Stomach (tissue), 9 donors: ENCODE measurements around the gene OXSM. TPM values are rescaled to one million over a fixed set of nuclear protein-coding genes. Genes with fewer than 3 reads are reported as not detected.

Experiments
- DNase-seq, 2 donors: peaks; one replicate each; pipeline versions ENCODE4 v3.0.0 to v3.0.0-alpha.2; 2013 to 2019
- H3K27ac ChIP-seq, 5 donors: fragments of 200-600 bp in 4 of 5; sonication (generic) in 4 of 5; one replicate each; pipeline ENCODE4 v1.5.1; 2013 to 2019; ENCODE audit warnings: mild to moderate bottlenecking in 1 of 5, moderate library complexity in 1 of 5
- H3K27me3 ChIP-seq, 3 donors: fragments of 200-600 bp; sonication (generic); one replicate each; pipeline ENCODE4 v1.5.1; 2017 to 2019; ENCODE audit warnings: mixed run types in 1 of 3
- H3K36me3 ChIP-seq, 4 donors: fragments of 200-600 bp; sonication (generic); 1 replicate in 3 of 4; 2 replicates in 1 of 4; pipeline ENCODE4 v1.5.1; 2016 to 2019
- H3K4me1 ChIP-seq, 4 donors: fragments of 200-600 bp; sonication (generic); one replicate each; pipeline ENCODE4 v1.5.1; 2016 to 2019
- H3K4me3 ChIP-seq, 4 donors: fragments of 200-600 bp; sonication (generic) in 3 of 4; one replicate each; pipeline ENCODE4 v1.5.1; 2016 to 2019; ENCODE audit warnings: mild to moderate bottlenecking in 1 of 4
- H3K9me3 ChIP-seq, 4 donors: fragments of 200-600 bp; sonication (generic); one replicate each; pipeline ENCODE4 v1.5.1; 2016 to 2019
- EP300 ChIP-seq: sonication (generic); formaldehyde crosslinking; IDR thresholded peaks from one replicate; pipeline ENCODE4 v1.6.1; 2017; ENCODE audit warnings: antibody characterized with exemption
- POLR2A ChIP-seq, 4 donors: fragments of 450-650 bp; IDR thresholded peaks; one replicate each; pipeline ENCODE4 v1.6.1; 2016; ENCODE audit warnings: antibody characterized with exemption in 4 of 4, control low read depth in 2 of 4, mild to moderate bottlenecking in 1 of 4, moderate library complexity in 1 of 4
- POLR2AphosphoS5 ChIP-seq, 3 donors: sonication (generic); formaldehyde crosslinking; IDR thresholded peaks; one replicate each; pipeline ENCODE4 v1.6.1; 2016; ENCODE audit warnings: antibody characterized with exemption in 3 of 3
- WGBS, 5 donors: extraction: QIAGEN DNeasy Blood & Tissue Kit in 3 of 5; methylation state at CpG; one replicate each; pipeline versions ENCODE4 v1.1.5 to v1.1.7; 2013 to 2018; 5-methylcytosine and 5-hydroxymethylcytosine counted together
- intact Hi-C: fragments of 100-400 bp; cut with DNase I; formaldehyde crosslinking; loops from one replicate; pipeline ENCODE4 v1.15.1; 2023; ENCODE audit warnings: low total_unique reads
- polyA plus RNA-seq, 3 donors: library from polyadenylated mRNA; stranded (reverse); fragments of 200-250 nt; gene quantifications; one replicate each; pipeline ENCODE4 v1.2.3, GENCODE V29; 2013
- total RNA-seq, 5 donors: library from RNA; depleted of rRNA; stranded (reverse); fragments of >200 nt; gene quantifications; one replicate each; pipeline versions ENCODE4 v1.1.0 to v1.2.3, GENCODE V29; 2014 to 2016
- TF ChIP-seq, protein P1 (sequence below), 7 experiments: fragments of 450-650 bp in 4 of 7; fragments of 200-600 bp in 3 of 7; sonication (generic) in 3 of 7; IDR thresholded peaks; one replicate each; pipeline ENCODE4 v1.5.1; 2016 to 2019; ENCODE audit warnings: antibody characterized with exemption in 7 of 7, control low read depth in 2 of 7, mild to moderate bottlenecking in 1 of 7
- donor health status: healthy with polysubstance abuse.
- donor health status: Bipolar disorder and iron deficiency.
- donor health status: healthy.

OXSM gene
- total and polyA plus RNA-seq, 8 donors, result 0.58 to 89.3 (median 8.8) TPM; not detected in 1

- TF ChIP-seq, protein P1, sequence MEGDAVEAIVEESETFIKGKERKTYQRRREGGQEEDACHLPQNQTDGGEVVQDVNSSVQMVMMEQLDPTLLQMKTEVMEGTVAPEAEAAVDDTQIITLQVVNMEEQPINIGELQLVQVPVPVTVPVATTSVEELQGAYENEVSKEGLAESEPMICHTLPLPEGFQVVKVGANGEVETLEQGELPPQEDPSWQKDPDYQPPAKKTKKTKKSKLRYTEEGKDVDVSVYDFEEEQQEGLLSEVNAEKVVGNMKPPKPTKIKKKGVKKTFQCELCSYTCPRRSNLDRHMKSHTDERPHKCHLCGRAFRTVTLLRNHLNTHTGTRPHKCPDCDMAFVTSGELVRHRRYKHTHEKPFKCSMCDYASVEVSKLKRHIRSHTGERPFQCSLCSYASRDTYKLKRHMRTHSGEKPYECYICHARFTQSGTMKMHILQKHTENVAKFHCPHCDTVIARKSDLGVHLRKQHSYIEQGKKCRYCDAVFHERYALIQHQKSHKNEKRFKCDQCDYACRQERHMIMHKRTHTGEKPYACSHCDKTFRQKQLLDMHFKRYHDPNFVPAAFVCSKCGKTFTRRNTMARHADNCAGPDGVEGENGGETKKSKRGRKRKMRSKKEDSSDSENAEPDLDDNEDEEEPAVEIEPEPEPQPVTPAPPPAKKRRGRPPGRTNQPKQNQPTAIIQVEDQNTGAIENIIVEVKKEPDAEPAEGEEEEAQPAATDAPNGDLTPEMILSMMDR (IDR thresholded peaks at IDR 0.05), result no peak
- TF ChIP-seq POLR2AphosphoS5 (IDR thresholded peaks at IDR 0.05), result no peak
- no peak for TF ChIP-seq EP300
- no peak for TF ChIP-seq POLR2A (IDR thresholded peaks at IDR 0.05)
- no peak for DNase-seq
- no peak overlapping the region for H3K27ac ChIP-seq
- no peak overlapping the region for H3K4me3 ChIP-seq
- no peaks in the 10 kb centered on the region for H3K9me3 ChIP-seq
- H3K4me1 ChIP-seq, result no peaks in the 10 kb centered on the region
- H3K27me3 ChIP-seq, result no peaks in the 10 kb centered on the region
- peaks cover 24 to 70% (median 69%) of the 10 kb centered on the region in 4 donors for H3K36me3 ChIP-seq
- WGBS, 5 donors, result 79 to 94% (median 81%) methylated on average over 6 of the region's 6 CpGs
- intact Hi-C loops, result no loop called here
Measured at GRCh38 chr3:25749031-25749581, 40.8 kb upstream of the OXSM start.

GRCh38 chr3:25751048-25751447 lies 38.8 kb upstream of the OXSM start:
- Histone ChIP-seq H3K27ac (no peak overlapping the region), H3K36me3 (peaks cover 24 to 67% (median 56%) of the 10 kb centered on the region in 4 donors), H3K9me3 (no peaks in the 10 kb centered on the region), H3K4me1 (no peaks in the 10 kb centered on the region), H3K4me3 (no peak overlapping the region), H3K27me3 (no peaks in the 10 kb centered on the region)
- TF ChIP-seq, protein P1 (IDR thresholded peaks at IDR 0.05), result no peak
- TF ChIP-seq POLR2AphosphoS5 (IDR thresholded peaks at IDR 0.05), result no peak
- no peak for TF ChIP-seq EP300
- TF ChIP-seq POLR2A (IDR thresholded peaks at IDR 0.05), result no peak
- DNase-seq, result no peak
- WGBS, 5 donors, result 90 to 98% (median 95%) methylated on average over 3 of the region's 3 CpGs
- intact Hi-C loops, result no loop called here

DNA sequence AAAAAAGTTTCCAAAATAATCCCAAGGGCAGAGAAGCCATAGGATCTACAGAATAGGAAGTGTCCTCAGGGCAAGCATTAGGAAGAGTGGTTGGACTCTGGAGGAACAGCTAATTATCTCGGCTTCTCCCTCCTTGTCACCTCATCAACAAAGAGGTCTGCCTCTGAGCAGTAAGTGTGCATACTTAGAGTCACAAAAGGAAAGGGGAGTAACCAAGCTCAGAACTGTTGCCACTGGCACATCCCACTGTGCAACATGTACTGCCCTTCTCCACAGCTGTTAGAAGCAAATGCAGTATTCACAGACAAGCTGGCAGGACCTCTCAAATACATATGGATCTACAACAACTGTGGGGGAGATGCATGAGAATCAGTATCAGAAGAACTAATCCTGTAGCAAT lies 38.2 kb upstream of the OXSM start:
- TF ChIP-seq EP300 (no peak), POLR2AphosphoS5 (IDR thresholded peaks at IDR 0.05) (no peak), POLR2A (IDR thresholded peaks at IDR 0.05) (no peak)
- TF ChIP-seq, protein P1 (IDR thresholded peaks at IDR 0.05), result no peak
- 74 to 100% (median 95%) methylated on average over 1 of the region's 1 CpG for WGBS, 5 donors
- Histone ChIP-seq H3K36me3 (peaks cover 21 to 61% (median 54%) of the 10 kb centered on the region in 4 donors), H3K27me3 (no peaks in the 10 kb centered on the region), H3K4me3 (no peak overlapping the region), H3K27ac (no peak overlapping the region), H3K4me1 (no peaks in the 10 kb centered on the region), H3K9me3 (no peaks in the 10 kb centered on the region)
- intact Hi-C loops, result no loop called here
- DNase-seq, result no peak

DNA sequence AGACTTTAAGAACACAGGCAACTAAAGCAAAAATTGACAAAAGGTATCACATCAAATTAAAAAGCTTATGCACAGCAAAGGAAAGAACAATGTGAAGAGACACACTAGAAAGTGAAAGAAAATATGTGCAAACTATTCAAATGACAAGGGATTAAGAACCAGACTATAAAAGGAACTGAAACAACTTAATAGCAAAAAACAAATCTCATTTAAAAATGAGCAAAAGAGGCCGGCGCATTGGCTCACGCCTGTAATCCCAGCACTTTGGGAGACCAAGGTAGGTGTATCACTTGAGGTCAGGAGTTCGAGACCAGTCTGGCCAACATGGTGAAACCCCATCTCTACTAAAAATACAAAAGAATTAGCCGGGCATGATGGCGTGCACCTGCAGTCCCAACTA lies 21.0 kb upstream of the OXSM start:
- Histone ChIP-seq H3K4me1 (no peaks in the 10 kb centered on the region), H3K36me3 (peaks cover under 1 to 43% (median 31%) of the 10 kb centered on the region in 4 donors), H3K27ac (peak overlapping the region in 1 of 5 donors; percentile 14), H3K9me3 (no peaks in the 10 kb centered on the region), H3K27me3 (no peaks in the 10 kb centered on the region), H3K4me3 (no peak overlapping the region)
- no peak for DNase-seq
- intact Hi-C loops, result no loop called here
- WGBS, 5 donors, result 91 to 97% (median 94%) methylated on average over 6 of the region's 6 CpGs
- TF ChIP-seq EP300, result no peak

DNA sequence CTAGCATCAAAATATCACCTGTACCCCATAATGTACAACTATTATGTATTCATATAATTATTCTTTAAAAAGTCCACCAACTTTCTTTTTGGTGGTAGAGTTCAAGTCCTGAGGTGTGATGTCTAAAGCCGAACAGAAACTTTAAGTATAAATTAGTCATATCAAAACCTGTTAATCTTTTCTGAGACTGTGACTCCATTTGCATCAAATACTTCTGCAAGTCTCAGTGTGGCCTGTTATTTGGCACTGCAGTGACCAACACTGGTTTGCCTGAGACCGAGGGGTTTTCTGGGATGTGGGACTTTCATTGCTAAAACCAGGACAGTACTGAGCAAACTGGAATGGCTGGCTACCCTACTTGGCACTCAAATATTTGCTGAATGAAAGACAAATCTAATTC lies 14.0 kb upstream of the OXSM start:
- H3K36me3 ChIP-seq, result peaks cover 32 to 55% (median 50%) of the 10 kb centered on the region in 4 donors
- no peaks in the 10 kb centered on the region for H3K27me3 ChIP-seq
- no peak for DNase-seq
- TF ChIP-seq POLR2AphosphoS5 (IDR thresholded peaks at IDR 0.05) (no peak), EP300 (no peak), POLR2A (IDR thresholded peaks at IDR 0.05) (no peak)
- TF ChIP-seq, protein P1 (IDR thresholded peaks at IDR 0.05), result no peak
- H3K4me1 ChIP-seq, result peaks cover 0 to 12% (median 5%) of the 10 kb centered on the region in 4 donors
- intact Hi-C loops, result no loop called here
- no peaks in the 10 kb centered on the region for H3K9me3 ChIP-seq
- no peak overlapping the region for H3K27ac ChIP-seq
- no peak overlapping the region for H3K4me3 ChIP-seq
- WGBS, 5 donors, result 87 to 96% (median 95%) methylated on average over 2 of the region's 2 CpGs
